H4 (cell line): ENCODE data around the gene DSCAM. TPM values are rescaled to one million over a fixed set of nuclear protein-coding genes. Genes with fewer than 3 reads are reported as not detected.
"Not testable (repeated sequence)": the region's sequence is repeated elsewhere in the genome, so short reads cannot be mapped to it uniquely, and the experiment has no call there.

Experiments
- DNase-seq: peaks from one replicate; pipeline ENCODE4 v3.0.0-alpha.2; 2015; ENCODE audit warnings: low spot score
- total RNA-seq: library from RNA; depleted of rRNA; stranded (reverse); fragments of >200 nt; shearing (Covaris generic); gene quantifications from 2 replicates; pipeline ENCODE4 v1.2.3, GENCODE V29; 2014

Gene DSCAM
- total RNA-seq, 1 experiment from 2014 or later, result 0.02 TPM

DNA sequence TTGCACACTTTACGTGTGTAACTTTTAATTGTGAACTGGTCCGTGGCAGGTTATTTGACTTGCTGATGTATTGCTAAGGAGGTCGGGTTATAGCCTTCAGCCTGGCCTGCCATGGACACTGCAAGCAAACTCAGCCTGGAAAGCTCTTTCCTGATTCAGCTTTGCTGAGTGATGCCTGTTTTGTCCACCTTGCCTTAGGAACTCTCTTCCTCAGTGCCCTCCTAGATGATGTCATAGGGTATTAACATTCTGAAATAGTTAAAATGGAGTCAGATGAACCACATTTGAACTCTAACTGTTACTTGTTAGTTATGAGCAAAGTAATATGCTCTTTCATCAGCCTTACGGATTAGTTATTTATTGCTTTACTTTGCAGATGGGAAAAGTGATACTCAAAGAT, 533.7 kb downstream of the DSCAM start:
- DNase-seq, result no peak

GRCh38 chr21:40300300-40300699, 546.7 kb downstream of the DSCAM start:
- DNase-seq, result no peak

DNA sequence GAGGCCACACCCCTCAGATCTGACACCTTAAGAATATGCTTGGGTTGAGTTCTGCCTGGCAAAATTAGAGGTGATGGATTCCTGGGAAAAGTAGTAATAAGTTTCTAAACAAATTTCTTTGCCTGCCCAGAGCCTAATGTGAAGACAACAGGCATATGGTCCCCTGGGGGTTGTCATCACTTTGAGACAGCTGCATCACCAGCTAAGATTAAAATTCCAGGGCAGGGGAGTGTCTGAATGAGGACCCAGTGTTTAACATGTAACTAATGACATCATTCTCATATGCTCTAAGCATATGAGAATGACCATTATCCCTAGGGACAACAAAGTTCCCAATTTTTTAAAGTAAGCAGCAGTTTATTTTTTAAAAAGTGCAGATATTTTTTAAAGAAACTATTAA, 547.5 kb downstream of the DSCAM start:
- no peak for DNase-seq

- no peak for DNase-seq
Observed at GRCh38 chr21:40294345-40294744, 552.6 kb downstream of the DSCAM start.

DNA sequence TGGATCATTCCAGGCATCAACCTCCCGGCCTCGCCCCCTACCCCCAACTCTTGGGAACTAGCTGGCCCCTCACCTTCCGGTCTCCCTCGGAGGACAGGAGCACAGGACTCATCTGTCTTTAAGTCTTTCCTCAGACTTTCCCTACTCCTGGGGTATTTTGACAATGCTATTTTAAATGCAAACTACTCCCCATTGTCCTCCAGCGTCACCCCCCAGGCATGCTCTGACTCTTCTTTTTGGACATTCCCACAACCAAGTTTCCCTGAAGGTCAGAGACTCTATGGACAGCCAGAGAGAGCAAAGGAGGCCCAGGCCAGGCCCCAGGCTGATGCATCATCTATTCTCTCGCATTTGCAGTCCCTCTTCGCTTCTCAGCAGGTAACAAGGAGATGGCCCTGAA, 555.4 kb downstream of the DSCAM start:
- DNase-seq, result no peak

- no peak for DNase-seq
Observed at GRCh38 chr21:40284409-40284808, 562.5 kb downstream of the DSCAM start.

DNA sequence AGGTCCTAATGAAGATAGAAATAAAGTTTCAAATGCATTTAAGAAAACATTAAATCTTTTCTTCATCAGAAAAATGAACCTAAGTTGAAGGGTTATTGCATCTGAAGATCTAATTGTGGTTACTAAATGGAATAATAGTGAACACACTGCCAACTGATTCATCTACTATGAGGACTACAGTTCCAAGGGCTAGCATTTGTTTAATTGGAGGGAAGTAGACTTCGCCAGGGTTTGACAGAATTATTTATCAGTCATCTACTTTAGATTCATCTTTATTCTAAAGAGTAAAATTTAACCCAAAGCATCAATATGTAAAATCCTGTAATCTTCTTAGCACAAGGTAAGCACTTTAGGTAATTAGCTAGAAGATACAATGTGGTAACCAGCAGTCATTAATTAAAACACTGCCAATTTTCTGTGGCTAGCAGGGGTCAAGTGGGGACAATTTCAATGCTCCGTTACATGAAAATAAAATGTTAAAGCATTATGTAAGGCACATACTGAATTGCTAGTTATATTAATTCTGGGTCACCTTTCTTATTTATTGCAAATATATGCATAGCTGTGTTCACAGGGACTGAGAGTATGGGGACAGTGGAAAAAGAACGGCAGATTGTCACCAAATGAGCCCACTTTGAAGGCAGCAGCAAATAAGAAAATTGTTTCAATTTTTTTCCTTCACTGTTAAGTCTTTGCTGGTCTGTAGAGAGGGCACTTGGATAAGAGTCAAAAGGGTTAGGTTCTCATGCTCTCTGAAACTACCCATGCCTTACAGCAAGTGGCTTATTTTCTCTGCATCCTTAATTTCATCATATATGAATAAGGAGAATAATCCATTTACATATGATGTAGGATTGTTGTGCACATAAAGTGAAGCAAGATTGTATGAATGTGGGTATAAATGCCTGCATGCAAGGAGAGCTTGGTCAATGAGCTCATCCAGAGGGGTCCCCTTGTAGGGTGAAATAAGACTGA, 563.8 kb downstream of the DSCAM start:
- DNase-seq, result no peak

- no peak for DNase-seq
Observed at GRCh38 chr21:40278345-40278744, 568.6 kb downstream of the DSCAM start.

DNA sequence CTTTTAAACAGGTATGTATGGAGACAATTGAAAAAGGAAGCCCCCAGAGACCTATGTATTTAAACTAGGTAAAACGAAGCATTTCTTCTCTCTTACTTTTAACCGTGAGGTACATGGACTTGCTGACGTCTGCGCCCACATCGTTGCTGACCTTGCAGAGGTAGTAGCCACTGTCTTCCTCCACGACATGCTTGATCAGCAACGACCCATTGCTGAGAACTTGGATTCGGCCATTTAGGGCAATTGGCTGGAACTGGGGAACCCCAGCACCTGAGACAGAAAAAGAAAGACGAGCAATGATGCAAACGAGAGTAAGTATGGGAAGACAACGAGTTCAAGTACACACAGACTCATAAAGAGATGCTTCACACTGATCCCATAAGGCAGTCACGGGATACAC, 571.0 kb downstream of the DSCAM start:
- DNase-seq, result no peak

DNA sequence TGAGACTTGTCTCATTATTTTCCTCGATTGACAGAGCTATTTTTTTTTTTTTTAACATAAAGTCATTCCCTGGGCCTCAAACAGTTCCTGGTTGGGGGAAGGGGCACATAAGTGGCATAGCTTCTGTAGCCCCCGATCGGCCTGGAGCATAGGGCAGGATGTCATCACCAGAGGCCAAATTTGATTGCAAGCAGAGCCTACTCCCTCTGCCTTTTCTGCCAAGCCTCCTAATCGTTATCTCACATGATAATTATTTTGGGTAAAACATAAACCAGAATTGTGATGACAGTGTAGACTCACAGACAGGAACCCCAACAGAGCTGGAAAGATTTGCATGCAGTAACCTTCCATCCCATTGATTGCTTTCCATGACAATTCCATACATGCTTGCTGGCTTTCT, 574.9 kb downstream of the DSCAM start:
- DNase-seq, result no peak

DNA sequence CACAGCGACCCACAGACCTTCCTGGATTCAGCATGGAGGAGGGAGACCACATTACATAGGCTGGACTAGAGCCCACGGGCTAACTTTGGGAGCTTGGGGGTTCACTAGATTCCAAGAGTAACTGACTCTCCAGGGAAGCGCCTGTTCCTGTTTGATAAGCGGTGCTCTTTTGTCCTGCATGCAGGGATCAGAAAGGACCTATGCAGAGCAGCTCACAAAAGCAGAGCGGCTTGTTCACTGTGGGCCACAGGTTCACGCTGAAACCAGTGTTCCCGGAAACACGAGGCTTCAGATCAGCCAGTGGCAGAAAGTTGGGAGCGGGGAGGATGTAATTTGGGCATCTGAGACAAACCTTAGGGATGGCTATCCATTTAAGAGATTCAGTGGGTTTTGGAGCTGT, 575.8 kb downstream of the DSCAM start:
- no peak for DNase-seq

DNA sequence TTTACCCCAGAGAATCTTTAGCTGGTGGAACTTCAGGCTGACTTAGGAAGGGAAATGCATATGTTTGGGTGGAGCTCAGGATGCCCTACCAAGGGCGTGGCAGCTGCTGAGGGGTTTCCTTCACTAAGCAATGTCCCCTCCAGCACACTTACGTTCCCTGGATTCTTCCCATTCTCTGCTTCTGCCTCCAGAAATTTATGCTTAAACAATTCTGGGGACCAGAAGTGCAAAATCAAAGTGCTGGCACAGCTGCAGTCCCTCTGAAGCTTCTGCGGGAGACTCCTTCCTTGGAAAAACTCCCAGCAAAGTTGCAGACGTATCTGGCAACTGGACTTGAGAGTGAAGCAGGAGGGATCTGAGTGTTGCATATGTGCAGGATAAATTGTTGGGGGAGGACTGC, 576.9 kb downstream of the DSCAM start:
- DNase-seq, result no peak

- no peak for DNase-seq
Observed at GRCh38 chr21:40269239-40269638, 577.7 kb downstream of the DSCAM start.

GRCh38 chr21:40258456-40258855, 588.5 kb downstream of the DSCAM start:
- DNase-seq, result not testable (repeated sequence)

GRCh38 chr21:40257342-40257741, 589.6 kb downstream of the DSCAM start:
- DNase-seq, result no peak

GRCh38 chr21:40255518-40256444, 591.2 kb downstream of the DSCAM start:
- DNase-seq, result no peak

DNA sequence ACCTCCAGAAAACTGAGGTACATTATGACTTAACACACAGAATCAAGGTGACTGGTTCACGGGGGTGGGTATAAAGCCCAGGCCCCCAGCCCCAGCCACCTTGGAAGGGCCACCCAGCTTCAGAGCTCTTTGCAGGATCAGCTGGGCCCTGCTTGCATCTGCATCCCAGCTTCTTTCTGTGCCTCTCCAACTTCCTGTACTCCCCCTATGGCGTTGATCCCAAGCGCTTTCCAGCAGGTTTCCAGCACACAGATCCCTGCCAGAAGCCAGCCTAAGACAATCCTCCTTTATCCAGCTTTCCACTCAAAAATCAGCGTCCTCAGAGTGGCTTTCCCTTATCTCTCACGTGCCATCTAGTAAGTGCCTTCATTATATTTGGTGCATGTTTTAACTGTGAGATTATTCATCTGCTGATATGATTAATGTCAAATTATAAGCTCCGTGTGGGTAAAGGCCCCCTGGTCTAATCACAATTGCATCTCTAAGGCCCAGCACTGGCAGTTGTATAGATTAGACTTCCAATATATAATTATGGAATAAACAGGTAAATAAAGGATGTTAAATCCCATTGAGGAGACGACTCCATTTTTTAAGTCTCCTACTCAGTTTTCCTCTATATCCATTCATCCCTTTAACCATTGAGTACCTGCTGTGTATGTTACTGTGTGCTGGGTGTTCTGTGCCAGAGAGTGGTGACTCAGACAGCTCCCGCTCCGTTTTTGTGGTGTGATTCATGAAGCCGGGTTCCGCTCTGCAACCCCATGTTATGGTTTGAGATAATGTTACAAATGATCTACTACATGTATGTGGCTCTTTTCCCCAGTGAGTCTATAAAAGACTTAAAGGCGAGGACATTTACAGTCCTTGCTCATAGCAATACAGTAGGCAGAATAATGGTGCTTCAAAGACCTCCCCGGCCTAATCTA, 592.2 kb downstream of the DSCAM start:
- no peak for DNase-seq

DNA sequence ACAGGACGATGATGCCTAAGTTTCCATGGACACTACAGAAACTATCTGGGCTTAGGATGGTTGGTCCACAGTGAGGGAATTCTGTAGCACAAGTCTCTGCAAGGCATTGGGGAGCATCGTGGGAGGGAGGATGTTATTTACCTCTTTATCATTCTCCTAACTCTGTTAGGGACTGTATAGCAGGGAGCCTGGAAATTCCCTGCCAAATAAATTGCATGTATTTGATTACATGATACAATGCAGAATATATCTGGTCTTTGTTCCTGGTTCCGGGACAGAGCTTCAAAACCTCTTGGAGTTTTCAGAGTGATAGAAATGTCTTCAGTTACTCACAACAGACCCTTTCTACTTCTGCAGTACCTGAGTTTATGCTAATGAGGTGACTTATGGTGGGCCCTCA, 593.8 kb downstream of the DSCAM start:
- no peak for DNase-seq

GRCh38 chr21:40250514-40251294, 596.3 kb downstream of the DSCAM start:
- DNase-seq, result no peak

DNA sequence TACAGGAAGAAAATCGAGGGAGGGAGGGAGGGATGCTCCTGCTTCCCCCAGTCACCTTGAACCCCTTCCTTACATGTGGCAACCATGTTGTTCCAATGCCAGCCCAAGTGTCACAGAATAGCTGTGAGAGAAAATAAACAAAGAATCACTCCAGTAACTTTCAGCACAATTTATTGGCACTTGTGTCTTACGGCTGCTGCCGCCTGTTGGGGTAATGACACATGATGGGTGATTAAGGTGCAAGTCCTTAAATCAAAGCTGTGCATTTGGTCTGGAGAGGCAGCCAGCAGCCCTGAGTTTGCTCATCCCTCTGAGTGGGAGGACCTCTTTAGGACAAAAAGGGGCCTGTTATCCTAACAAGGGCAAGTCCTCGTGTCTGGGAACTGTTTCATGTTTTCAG, 602.0 kb downstream of the DSCAM start:
- no peak for DNase-seq

- DNase-seq, result no peak
Observed at GRCh38 chr21:40243685-40244084, 603.3 kb downstream of the DSCAM start.
